ENCODE results near the gene SHQ1. TPM values are rescaled to one million over a fixed set of nuclear protein-coding genes. Genes with fewer than 3 reads are reported as not detected.

SHQ1 gene
- polyA plus RNA-seq (ENCODE audit: insufficient read length), result 31.6 TPM
- long read RNA-seq, donor 1, transcript SHQ1-201 (11 exons, 2,879 nt), result major isoform, 8 of 8 reads
- long read RNA-seq, donor 1, partial matches to known transcripts, result 0 of 8 reads
- long read RNA-seq, donor 1, other reads (novel, unspliced or antisense), result 0 of 8 reads
- long read RNA-seq, donor 2, partial matches to known transcripts, result 0 of 1 reads
- long read RNA-seq, donor 2, other reads (novel, unspliced or antisense), result 0 of 1 reads
- long read RNA-seq, donor 3, transcript SHQ1-201 (11 exons, 2,879 nt), result major isoform, 6 of 7 reads
- long read RNA-seq, donor 3, partial matches to known transcripts, result 0 of 7 reads
- long read RNA-seq, donor 3, other reads (novel, unspliced or antisense), result 0 of 7 reads
- long read RNA-seq, donor 4, result 0 reads
- long read RNA-seq, donor 5, transcript SHQ1-201 (11 exons, 2,879 nt), result major isoform, 8 of 8 reads
- long read RNA-seq, donor 5, partial matches to known transcripts, result 0 of 8 reads
- long read RNA-seq, donor 5, other reads (novel, unspliced or antisense), result 0 of 8 reads
- long read RNA-seq, donor 6, transcript SHQ1-201 (11 exons, 2,879 nt), result major isoform, 7 of 8 reads
- long read RNA-seq, donor 6, partial matches to known transcripts, result 0 of 8 reads
- long read RNA-seq, donor 6, other reads (novel, unspliced or antisense), result 0 of 8 reads
- long read RNA-seq, donor 7, transcript SHQ1-201 (11 exons, 2,879 nt), result major isoform, 5 of 5 reads
- long read RNA-seq, donor 7, partial matches to known transcripts, result 0 of 5 reads
- long read RNA-seq, donor 7, other reads (novel, unspliced or antisense), result 0 of 5 reads
- long read RNA-seq, donor 8, partial matches to known transcripts, result 0 of 4 reads
- long read RNA-seq, donor 8, other reads (novel, unspliced or antisense), result 0 of 4 reads

DNA sequence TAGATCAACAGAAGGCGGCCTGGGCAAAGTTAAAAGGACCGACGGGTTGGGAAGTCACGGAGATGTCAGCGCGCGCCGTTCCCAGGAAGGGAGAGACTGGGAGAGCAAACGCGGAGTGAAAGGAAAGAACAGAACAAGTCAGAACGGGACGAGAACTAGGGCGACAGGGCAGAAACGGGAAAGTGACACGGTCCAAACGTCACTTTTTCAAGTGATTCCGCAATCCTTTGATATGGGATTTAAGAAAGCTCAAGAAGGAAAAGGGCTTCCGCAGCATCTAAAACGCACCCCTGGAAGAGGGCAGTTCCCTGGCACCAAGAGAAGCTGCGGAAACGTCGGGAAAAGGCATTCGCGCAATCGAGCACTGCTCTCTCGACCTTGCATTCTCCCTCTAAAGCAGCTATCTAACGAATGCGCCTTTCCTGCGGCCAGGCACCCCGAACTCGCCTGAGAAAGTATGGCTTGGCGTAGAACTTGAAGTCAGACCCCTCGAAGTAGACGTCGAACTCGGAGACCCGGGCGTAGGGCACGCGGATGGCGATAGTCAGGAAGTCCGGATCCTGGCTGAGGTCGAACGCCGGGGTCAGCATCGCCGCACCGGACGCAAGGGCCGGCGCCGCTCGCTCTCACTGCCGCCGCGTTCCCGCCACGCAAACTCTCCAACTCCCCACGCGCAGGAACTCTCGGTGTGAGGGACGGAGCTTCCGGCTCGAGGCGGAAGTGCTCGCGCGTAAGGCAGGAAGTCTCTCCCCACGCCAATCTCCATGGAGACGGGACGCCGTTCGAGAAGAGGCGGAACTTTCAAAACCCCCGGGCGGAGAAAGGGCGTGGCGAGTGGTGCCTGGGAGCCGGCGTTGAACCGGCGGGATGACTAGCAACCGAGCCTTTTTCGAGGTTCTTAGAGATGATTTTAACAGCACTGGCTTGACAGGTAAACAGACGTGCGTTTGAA is at the start of gene SHQ1:
Gene SHQ1, minus strand, starts transcription at position 695 of the 952 bp plus-strand sequence. Its CDS starts 105 bp downstream, at position 590.
- peak; percentile 97 for DNase-seq

GRCh38 chr3:72897758-72898007 is 49.4 kb upstream of the SHQ1 start:
- DNase-seq, result no peak

- no peak for DNase-seq
These were observed 48.9 kb upstream of the SHQ1 start for GRCh38 chr3:72896996-72897757.

DNA sequence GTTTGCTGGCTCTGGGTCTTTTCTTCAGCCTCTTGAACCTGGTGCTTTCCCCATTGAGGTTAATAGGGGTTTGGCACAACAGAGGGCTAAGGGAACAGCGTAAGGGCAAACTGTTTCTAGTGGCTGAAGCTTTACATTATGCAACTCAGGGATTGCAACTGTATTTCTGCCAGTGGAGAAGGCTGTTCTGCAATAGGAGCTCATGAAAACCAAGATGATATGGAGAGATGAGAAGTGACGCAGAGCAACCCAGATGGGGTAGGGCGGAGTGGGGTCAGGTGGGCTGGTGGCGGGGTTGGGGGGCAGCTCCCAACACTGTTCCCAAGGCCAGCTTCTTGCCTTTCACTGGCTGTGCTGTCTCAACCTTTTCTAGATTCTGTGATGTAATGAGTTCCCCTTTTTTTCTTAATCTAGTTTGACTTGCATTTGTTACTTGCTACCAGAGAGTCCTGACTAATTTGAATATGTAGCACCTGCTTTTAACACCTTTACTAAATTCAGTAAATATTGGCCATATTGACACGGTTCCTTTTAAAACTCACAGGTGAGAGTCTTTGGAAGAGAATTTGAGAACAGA is 46.8 kb upstream of the SHQ1 start:
- DNase-seq, result no peak

GRCh38 chr3:72892870-72893269 is 44.6 kb upstream of the SHQ1 start:
- DNase-seq, result no peak

DNA sequence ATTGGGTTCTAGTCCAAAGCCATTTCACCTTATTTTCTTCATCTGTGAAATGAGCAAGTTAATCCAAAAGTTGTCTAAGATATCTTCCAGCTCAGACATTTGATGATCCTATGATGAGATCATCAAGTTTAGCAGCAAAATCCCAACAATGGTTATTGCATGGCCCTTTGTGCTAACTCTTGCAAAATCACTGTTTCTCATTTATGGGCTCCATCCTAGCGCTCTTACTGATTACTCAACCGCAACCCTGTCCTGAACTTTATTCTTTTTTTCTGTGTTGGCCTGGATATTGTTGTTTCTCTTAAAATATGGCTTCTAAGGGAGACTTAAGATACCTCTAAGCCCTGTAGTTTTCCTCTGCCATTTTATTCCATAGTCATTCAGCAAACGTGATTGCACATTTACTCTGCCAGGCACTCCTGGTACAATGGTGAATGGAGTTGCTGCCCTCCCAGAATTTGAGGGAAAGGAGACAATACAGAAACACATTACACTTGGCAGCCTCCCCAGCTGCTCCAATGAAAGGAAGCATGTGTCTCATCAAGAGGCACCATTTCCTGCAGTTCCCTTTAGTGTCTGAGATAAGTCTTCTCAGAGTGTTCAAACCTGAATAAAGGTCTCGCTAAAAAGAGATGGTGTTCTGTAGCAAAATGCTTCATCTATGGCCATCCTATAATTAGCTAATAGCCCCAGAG is 44.0 kb upstream of the SHQ1 start:
- DNase-seq, result no peak

GRCh38 chr3:72891053-72891855 is 43.0 kb upstream of the SHQ1 start:
- DNase-seq, result peak; percentile 61

GRCh38 chr3:72890166-72890925 is 42.1 kb upstream of the SHQ1 start:
- DNase-seq, result no peak

GRCh38 chr3:72889310-72890165 is 41.3 kb upstream of the SHQ1 start:
- no peak for DNase-seq

- DNase-seq, result peak; percentile 54
These were observed 40.5 kb upstream of the SHQ1 start for GRCh38 chr3:72888546-72889309.

DNA sequence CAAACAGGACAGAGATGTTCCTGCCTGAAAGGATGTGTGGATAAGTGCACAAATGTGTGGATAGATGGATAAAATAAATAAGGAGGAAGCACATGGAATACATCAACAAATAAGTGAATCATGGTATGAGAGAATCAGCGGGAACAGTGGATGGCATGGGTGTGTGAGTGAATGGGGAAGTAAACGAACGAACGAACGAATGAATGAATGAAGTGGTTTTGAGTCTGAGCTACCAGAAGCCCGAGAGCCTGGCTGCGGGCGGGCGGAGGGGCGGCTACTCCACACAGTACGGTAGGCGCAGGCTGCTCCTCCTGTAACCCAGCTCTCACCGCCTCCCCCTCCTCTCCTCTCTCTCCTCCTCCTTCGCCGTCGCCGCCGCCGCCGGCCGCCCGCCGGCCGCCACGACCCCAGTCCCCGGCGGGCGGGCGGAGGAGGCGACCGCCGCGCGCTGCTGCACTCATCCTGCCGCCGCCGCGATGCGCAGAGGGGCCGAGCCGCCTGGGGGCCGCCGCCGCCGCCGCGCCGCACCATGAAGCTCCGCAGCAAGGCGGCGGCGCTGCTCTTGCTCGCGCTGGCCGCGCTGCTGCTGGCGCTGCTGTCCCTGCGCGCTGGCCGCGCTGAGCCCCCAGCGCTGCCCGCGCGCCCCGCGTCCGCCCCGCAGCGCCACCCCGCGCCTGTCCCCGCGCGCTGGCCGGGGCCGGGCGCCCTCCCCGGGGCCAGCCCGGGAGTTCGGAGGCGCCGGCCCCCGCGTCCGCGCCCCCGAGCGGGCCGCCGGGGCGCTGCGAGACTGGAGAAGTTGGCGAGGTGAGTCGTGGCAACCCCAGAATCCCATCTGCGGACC is 39.7 kb upstream of the SHQ1 start, which contains the start of gene GXYLT2:
Gene GXYLT2, plus strand, starts transcription at position 342 of the 841 bp plus-strand sequence. Its CDS starts 188 bp downstream, at position 530.
- peak; percentile 77 for DNase-seq

DNA sequence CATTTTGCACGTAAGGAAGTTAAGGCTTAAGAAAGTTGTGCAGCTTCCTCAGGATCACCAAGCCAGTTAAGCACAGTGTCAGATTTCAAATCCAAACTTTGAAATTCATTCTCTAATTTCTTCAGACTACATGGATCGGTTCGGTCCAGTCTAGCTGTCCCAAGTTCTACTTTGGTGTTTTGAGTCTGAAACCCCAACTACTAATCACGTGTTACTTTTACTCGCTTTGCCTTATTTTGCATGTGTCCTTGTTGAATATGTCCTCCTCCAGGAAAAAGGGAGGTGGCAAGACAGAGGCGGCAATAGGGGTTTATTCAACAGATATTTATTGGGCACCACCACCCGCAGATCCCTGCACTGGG is 39.1 kb upstream of the SHQ1 start:
- DNase-seq, result no peak

- no peak for DNase-seq
These were observed 23.9 kb upstream of the SHQ1 start for GRCh38 chr3:72872183-72872582.

GRCh38 chr3:72862314-72863090 is 14.3 kb upstream of the SHQ1 start:
- DNase-seq, result no peak

DNA sequence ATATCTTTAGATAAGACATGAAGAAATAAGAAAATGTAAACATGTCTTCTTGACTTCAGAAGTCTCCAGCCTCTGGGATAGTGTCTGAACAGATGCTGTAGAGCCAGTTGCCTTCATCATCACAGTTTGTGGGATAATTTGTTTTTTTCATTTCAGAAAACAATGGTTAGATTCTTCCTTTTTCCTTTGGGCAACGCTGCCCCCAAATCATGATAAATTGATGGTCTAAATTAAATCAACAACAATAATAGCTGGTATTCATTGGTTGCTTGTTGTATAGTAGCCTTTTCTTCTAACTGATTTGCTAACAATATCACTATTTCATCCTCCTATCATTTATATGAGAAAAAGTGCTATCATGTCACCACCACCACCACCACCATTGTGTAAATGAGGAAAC is 12.6 kb upstream of the SHQ1 start:
- DNase-seq, result no peak

Data from left kidney (tissue), 8 donors.